Measurements from ENCODE around the gene KASH5.

The KASH5 gene

GRCh38 chr19:49441210-49441959 lies 53.3 kb downstream of the KASH5 start, which contains the start of gene SLC17A7 (continued):
- TF ChIP-seq PRDM6 (tag by site-specific recombination; IDR thresholded peaks at IDR 0.05) = no peak
- TF ChIP-seq ZNF791 (tag by site-specific recombination; IDR thresholded peaks at IDR 0.05) = no peak
- TF ChIP-seq ZNF837 (tag by site-specific recombination; IDR thresholded peaks at IDR 0.05) = no peak
- TF ChIP-seq ZBTB48 (tag by site-specific recombination; IDR thresholded peaks at IDR 0.05) = no peak
- no peak for TF ChIP-seq ZNF138 (tag by site-specific recombination; IDR thresholded peaks at IDR 0.05; ENCODE audit: borderline replicate concordance)
- no peak for TF ChIP-seq ZNF174 (tag by site-specific recombination; IDR thresholded peaks at IDR 0.05)
- TF ChIP-seq MZF1 (tag by site-specific recombination; IDR thresholded peaks at IDR 0.05; ENCODE audit: borderline replicate concordance) = no peak
- TF ChIP-seq ATF2 (tag by site-specific recombination; IDR thresholded peaks at IDR 0.05; ENCODE audit: low read depth) = no peak
- TF ChIP-seq ZNF19 (tag by site-specific recombination; IDR thresholded peaks at IDR 0.05; ENCODE audit: low read depth) = no peak
- TF ChIP-seq ZNF26 (tag by site-specific recombination; IDR thresholded peaks at IDR 0.05) = no peak
- no peak for TF ChIP-seq ZNF280C (tag by site-specific recombination; IDR thresholded peaks at IDR 0.05)
- TF ChIP-seq ZNF302 (tag by site-specific recombination; IDR thresholded peaks at IDR 0.05; ENCODE audit: low read depth) = no peak
- TF ChIP-seq, protein P1, sequence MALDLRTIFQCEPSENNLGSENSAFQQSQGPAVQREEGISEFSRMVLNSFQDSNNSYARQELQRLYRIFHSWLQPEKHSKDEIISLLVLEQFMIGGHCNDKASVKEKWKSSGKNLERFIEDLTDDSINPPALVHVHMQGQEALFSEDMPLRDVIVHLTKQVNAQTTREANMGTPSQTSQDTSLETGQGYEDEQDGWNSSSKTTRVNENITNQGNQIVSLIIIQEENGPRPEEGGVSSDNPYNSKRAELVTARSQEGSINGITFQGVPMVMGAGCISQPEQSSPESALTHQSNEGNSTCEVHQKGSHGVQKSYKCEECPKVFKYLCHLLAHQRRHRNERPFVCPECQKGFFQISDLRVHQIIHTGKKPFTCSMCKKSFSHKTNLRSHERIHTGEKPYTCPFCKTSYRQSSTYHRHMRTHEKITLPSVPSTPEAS (tag by site-specific recombination; IDR thresholded peaks at IDR 0.05) = no peak
- TF ChIP-seq ZNF514 (tag by site-specific recombination; IDR thresholded peaks at IDR 0.05) = no peak
- TF ChIP-seq ZNF747 (tag by site-specific recombination; IDR thresholded peaks at IDR 0.05) = no peak
- no peak for TF ChIP-seq ZNF670 (tag by site-specific recombination; IDR thresholded peaks at IDR 0.05; ENCODE audit: low read depth)
- TF ChIP-seq GLIS2 (tag by site-specific recombination; IDR thresholded peaks at IDR 0.05) = 0 out of 2 replicates have a peak, but pooled peaks have one; percentile 44
- no peak for TF ChIP-seq ZNF266 (tag by site-specific recombination; IDR thresholded peaks at IDR 0.05; ENCODE audit: low read depth)
- no peak for TF ChIP-seq ZNF654 (tag by site-specific recombination; IDR thresholded peaks at IDR 0.05; ENCODE audit: low read depth)
- TF ChIP-seq ZNF560 (tag by site-specific recombination; IDR thresholded peaks at IDR 0.05; ENCODE audit: borderline replicate concordance) = no peak
- TF ChIP-seq ZNF121 (tag by site-specific recombination; IDR thresholded peaks at IDR 0.05) = no peak
- TF ChIP-seq PRDM1 (tag by site-specific recombination; IDR thresholded peaks at IDR 0.05) = peak; percentile 90
- TF ChIP-seq KLF1 (tag by site-specific recombination; IDR thresholded peaks at IDR 0.05) = peak; percentile 64
- no peak for TF ChIP-seq REPIN1 (tag by site-specific recombination; IDR thresholded peaks at IDR 0.05; ENCODE audit: low read depth)
- TF ChIP-seq ZNF112 (tag by site-specific recombination; IDR thresholded peaks at IDR 0.05) = no peak
- TF ChIP-seq ZNF24 (tag by site-specific recombination; IDR thresholded peaks at IDR 0.05) = no peak
- TF ChIP-seq ZNF621 (tag by site-specific recombination; IDR thresholded peaks at IDR 0.05) = no peak
- TF ChIP-seq ZNF239 (tag by site-specific recombination; IDR thresholded peaks at IDR 0.05) = no peak
- TF ChIP-seq ZNF529 (tag by site-specific recombination; IDR thresholded peaks at IDR 0.05; ENCODE audit: insufficient replicate concordance) = no peak
- no peak for TF ChIP-seq ZNF132 (tag by site-specific recombination; IDR thresholded peaks at IDR 0.05; ENCODE audit: borderline replicate concordance)
- peak; percentile 68; the same call in 1 of the 2 replicates for TF ChIP-seq KLF8 (tag by site-specific recombination; IDR thresholded peaks at IDR 0.05)
- TF ChIP-seq ZNF211 (tag by site-specific recombination; IDR thresholded peaks at IDR 0.05; ENCODE audit: low read depth) = no peak

Measured in HEK293 (cell line).